ENCODE measurements around the gene ABTB2. TPM values are rescaled to one million over a fixed set of nuclear protein-coding genes. Genes with fewer than 3 reads are reported as not detected.

Gene ABTB2
- total RNA-seq, 2 experiments from 2014 or later: 2.4 to 2.5 TPM

GRCh38 chr11:34224434-34224966 lies 133.3 kb downstream of the ABTB2 start:
- Mint-ChIP-seq H3K4me1 (ENCODE audit: low read depth) (no peaks in the 10 kb centered on the region), H3K27me3 (peaks cover 2% of the 10 kb centered on the region), H3K27ac (no peak overlapping the region), H3K4me3 (no peak overlapping the region), H3K9me3 (no peaks in the 10 kb centered on the region), H3K36me3 (ENCODE audit: low read depth) (no peaks in the 10 kb centered on the region)
- TF ChIP-seq CTCF (IDR thresholded peaks at IDR 0.05): no peak
- no peak for ATAC-seq
- DNase-seq: no peak
- ChIA-PET POLR2A (no interaction called here), CTCF (interaction anchor here (1.4 kb wide), 1 partner anchor 9 kb away, joined by 4 read pairs; no protein-coding TSS in a partner anchor)
- intact Hi-C loops (cut with micrococcal nuclease): no loop called here

- H3K9me3 Mint-ChIP-seq: no peaks in the 10 kb centered on the region
- ATAC-seq (no peak), DNase-seq (no peak)
- intact Hi-C loops (cut with micrococcal nuclease): no loop called here
- no peaks in the 10 kb centered on the region for H3K36me3 Mint-ChIP-seq (ENCODE audit: low read depth)
- peaks cover 3% of the 10 kb centered on the region for H3K27me3 Mint-ChIP-seq
- CTCF ChIA-PET: interaction anchor here (2.1 kb wide), 1 partner anchor 50 kb away, joined by 7 read pairs; no protein-coding TSS in a partner anchor
- no peaks in the 10 kb centered on the region for H3K4me1 Mint-ChIP-seq (ENCODE audit: low read depth)
- POLR2A ChIA-PET: no interaction called here
- H3K27ac Mint-ChIP-seq: no peak overlapping the region
- no peak overlapping the region for H3K4me3 Mint-ChIP-seq
- TF ChIP-seq CTCF (IDR thresholded peaks at IDR 0.05): no peak
These were observed 133.9 kb downstream of the ABTB2 start for GRCh38 chr11:34223907-34224306.

- Mint-ChIP-seq H3K27me3 (peaks cover 5% of the 10 kb centered on the region), H3K9me3 (no peaks in the 10 kb centered on the region), H3K4me1 (ENCODE audit: low read depth) (no peaks in the 10 kb centered on the region), H3K4me3 (no peak overlapping the region), H3K27ac (no peak overlapping the region), H3K36me3 (ENCODE audit: low read depth) (no peaks in the 10 kb centered on the region)
- POLR2A ChIA-PET: interaction anchor here (0.6 kb wide), 1 partner anchor 664 kb away, joined by 3 read pairs; no protein-coding TSS in a partner anchor
- intact Hi-C loops (cut with micrococcal nuclease): no loop called here
- CTCF ChIA-PET: interaction anchor here (2.1 kb wide), 1 partner anchor 49 kb away, joined by 7 read pairs; no protein-coding TSS in a partner anchor
- no peak for ATAC-seq
- TF ChIP-seq CTCF (IDR thresholded peaks at IDR 0.05): no peak
- DNase-seq: no peak
These were observed 134.6 kb downstream of the ABTB2 start for GRCh38 chr11:34223021-34223813.

- ChIA-PET POLR2A (no interaction called here), CTCF (interaction anchor here (2.1 kb wide), 1 partner anchor 48 kb away, joined by 7 read pairs; no protein-coding TSS in a partner anchor)
- ATAC-seq (no peak), DNase-seq (no peak)
- no peak for TF ChIP-seq CTCF (IDR thresholded peaks at IDR 0.05)
- intact Hi-C loops (cut with micrococcal nuclease): no loop called here
- peaks cover 3% of the 10 kb centered on the region for H3K27me3 Mint-ChIP-seq
- H3K36me3 Mint-ChIP-seq (ENCODE audit: low read depth): no peaks in the 10 kb centered on the region
- H3K4me1 Mint-ChIP-seq (ENCODE audit: low read depth): no peaks in the 10 kb centered on the region
- H3K4me3 Mint-ChIP-seq: no peak overlapping the region
- H3K9me3 Mint-ChIP-seq: no peaks in the 10 kb centered on the region
- H3K27ac Mint-ChIP-seq: no peak overlapping the region
These were observed 135.8 kb downstream of the ABTB2 start for GRCh38 chr11:34222030-34222429.

- ATAC-seq (no peak), DNase-seq (no peak)
- no peak overlapping the region for H3K27ac Mint-ChIP-seq
- intact Hi-C loops (cut with micrococcal nuclease): no loop called here
- no peaks in the 10 kb centered on the region for H3K9me3 Mint-ChIP-seq
- H3K27me3 Mint-ChIP-seq: peaks cover 3% of the 10 kb centered on the region
- peaks cover 6% of the 10 kb centered on the region for H3K4me1 Mint-ChIP-seq (ENCODE audit: low read depth)
- no peak overlapping the region for H3K4me3 Mint-ChIP-seq
- CTCF ChIA-PET: no interaction called here
- no peaks in the 10 kb centered on the region for H3K36me3 Mint-ChIP-seq (ENCODE audit: low read depth)
- POLR2A ChIA-PET: no interaction called here
- TF ChIP-seq CTCF (IDR thresholded peaks at IDR 0.05): no peak
These were observed 137.9 kb downstream of the ABTB2 start for GRCh38 chr11:34219941-34220370.

Data from activated CD8-positive, alpha-beta T cell treated with anti-CD3 and anti-CD28 coated beads for 36 hours (primary cell).